ENCODE results near the gene DHRSX.
"Not testable (repeated sequence)": the region's sequence is repeated elsewhere in the genome, so short reads cannot be mapped to it uniquely, and the experiment has no call there.

Gene DHRSX

GRCh38 chrX:2485789-2486345 lies 14.9 kb downstream of the DHRSX start:
- no peak overlapping the region for H3K4me3 ChIP-seq
- H3K9ac ChIP-seq = peak overlapping the region in 2 of 11 experiments; percentile 32 to 35; a peak in 2 of 22 replicates
- peaks cover 51 to 83% (median 72%) of the 10 kb centered on the region in 11 experiments for H3K36me3 ChIP-seq
- H3K4me2 ChIP-seq = peak overlapping the region in 1 of 11 experiments; percentile 24; a peak in 1 of 22 replicates
- TF ChIP-seq Cebpa-rat (IDR thresholded peaks at IDR 0.05) = no peak
- peaks cover 0 to 21% (median 7%) of the 10 kb centered on the region in 11 experiments; a peak in 8 of 22 replicates for H3K9me3 ChIP-seq (replicated peaks in 1 of 11)
- peaks cover 6 to 62% (median 40%) of the 10 kb centered on the region in 10 experiments; a peak in 19 of 20 replicates for H3K4me1 ChIP-seq
- peak overlapping the region in 6 of 11 experiments; percentile 22 to 70 (median 41); a peak in 6 of 22 replicates for H3K27ac ChIP-seq
- H3K27me3 ChIP-seq = no peaks in the 10 kb centered on the region
- H4K20me1 ChIP-seq = peaks cover 75 to 94% (median 88%) of the 10 kb centered on the region in 11 experiments; a peak in 21 of 22 replicates

- H3K9ac ChIP-seq = 0 out of 22 replicates have a peak overlapping the region, but pooled peaks of 1 of the 11 experiments have one; percentile 3
- H3K4me3 ChIP-seq = no peak overlapping the region
- peaks cover 6 to 53% (median 32%) of the 10 kb centered on the region in 10 experiments; a peak in 19 of 20 replicates for H3K4me1 ChIP-seq
- H3K9me3 ChIP-seq (replicated peaks in 1 of 11) = peaks cover 5 to 24% (median 12%) of the 10 kb centered on the region in 11 experiments; a peak in 15 of 22 replicates
- H3K36me3 ChIP-seq = peaks cover 49 to 83% (median 71%) of the 10 kb centered on the region in 11 experiments
- TF ChIP-seq Cebpa-rat (IDR thresholded peaks at IDR 0.05) = no peak
- peak overlapping the region in 1 of 11 experiments; percentile 6; a peak in 1 of 22 replicates for H3K27ac ChIP-seq
- no peak overlapping the region for H3K4me2 ChIP-seq
- no peaks in the 10 kb centered on the region for H3K27me3 ChIP-seq
- peaks cover 69 to 91% (median 83%) of the 10 kb centered on the region in 11 experiments; a peak in 21 of 22 replicates for H4K20me1 ChIP-seq
These were observed 15.8 kb downstream of the DHRSX start for GRCh38 chrX:2484721-2485648.

GRCh38 chrX:2484256-2484655 lies 16.5 kb downstream of the DHRSX start:
- peaks cover 9 to 24% (median 12%) of the 10 kb centered on the region in 11 experiments; a peak in 15 of 22 replicates for H3K9me3 ChIP-seq (replicated peaks in 1 of 11)
- H3K27me3 ChIP-seq = no peaks in the 10 kb centered on the region
- no peak overlapping the region for H3K4me2 ChIP-seq
- no peak overlapping the region for H3K4me3 ChIP-seq
- no peak for TF ChIP-seq Cebpa-rat (IDR thresholded peaks at IDR 0.05)
- peaks cover 6 to 46% (median 25%) of the 10 kb centered on the region in 10 experiments; a peak in 19 of 20 replicates for H3K4me1 ChIP-seq
- no peak overlapping the region for H3K27ac ChIP-seq
- H3K36me3 ChIP-seq = peaks cover 49 to 83% (median 71%) of the 10 kb centered on the region in 11 experiments
- no peak overlapping the region for H3K9ac ChIP-seq
- peaks cover 63 to 91% (median 82%) of the 10 kb centered on the region in 11 experiments; a peak in 21 of 22 replicates for H4K20me1 ChIP-seq

GRCh38 chrX:2483398-2484060 lies 17.2 kb downstream of the DHRSX start:
- H3K9me3 ChIP-seq (replicated peaks in 1 of 11) = peaks cover 9 to 23% (median 12%) of the 10 kb centered on the region in 11 experiments; a peak in 15 of 22 replicates
- H3K9ac ChIP-seq = no peak overlapping the region
- no peak overlapping the region for H3K4me3 ChIP-seq
- peaks cover 4 to 39% (median 18%) of the 10 kb centered on the region in 10 experiments; a peak in 19 of 20 replicates for H3K4me1 ChIP-seq
- no peak overlapping the region for H3K4me2 ChIP-seq
- no peaks in the 10 kb centered on the region for H3K27me3 ChIP-seq
- no peak overlapping the region for H3K27ac ChIP-seq
- H3K36me3 ChIP-seq = peaks cover 43 to 82% (median 70%) of the 10 kb centered on the region in 11 experiments
- H4K20me1 ChIP-seq = peaks cover 67 to 91% (median 82%) of the 10 kb centered on the region in 11 experiments; a peak in 21 of 22 replicates
- no peak for TF ChIP-seq Cebpa-rat (IDR thresholded peaks at IDR 0.05)

- H3K9ac ChIP-seq, H3K27ac ChIP-seq, H3K4me2 ChIP-seq, H3K27me3 ChIP-seq, H3K4me3 ChIP-seq: not testable (repeated sequence)
- Histone ChIP-seq H3K9me3 (replicated peaks in 1 of 11) (peaks cover 9 to 23% (median 12%) of the 10 kb centered on the region in 11 experiments; a peak in 15 of 22 replicates), H3K36me3 (peaks cover 30 to 78% (median 54%) of the 10 kb centered on the region in 11 experiments), H4K20me1 (peaks cover 55 to 91% (median 82%) of the 10 kb centered on the region in 11 experiments; a peak in 21 of 22 replicates), H3K4me1 (peaks cover 0 to 21% (median 5%) of the 10 kb centered on the region in 10 experiments; a peak in 8 of 20 replicates)
These were observed 19.2 kb downstream of the DHRSX start for GRCh38 chrX:2481597-2481996.

GRCh38 chrX:2479982-2480381 lies 20.8 kb downstream of the DHRSX start:
- Histone ChIP-seq H3K4me1 (peaks cover 0 to 11% (median 0%) of the 10 kb centered on the region in 10 experiments; a peak in 2 of 20 replicates), H3K9me3 (replicated peaks in 1 of 11) (peaks cover 9 to 25% (median 12%) of the 10 kb centered on the region in 11 experiments; a peak in 15 of 22 replicates), H4K20me1 (peaks cover 45 to 95% (median 88%) of the 10 kb centered on the region in 11 experiments; a peak in 21 of 22 replicates), H3K36me3 (peaks cover 22 to 81% (median 53%) of the 10 kb centered on the region in 11 experiments)
- not testable (repeated sequence) for H3K4me3 ChIP-seq, H3K4me2 ChIP-seq, H3K27ac ChIP-seq, H3K27me3 ChIP-seq, H3K9ac ChIP-seq

GRCh38 chrX:2479420-2479780 lies 21.4 kb downstream of the DHRSX start:
- TF ChIP-seq Cebpa-rat (IDR thresholded peaks at IDR 0.05) = no peak
- Histone ChIP-seq H3K4me3 (no peak overlapping the region), H3K27ac (no peak overlapping the region), H3K36me3 (peaks cover 22 to 75% (median 47%) of the 10 kb centered on the region in 11 experiments), H3K27me3 (no peaks in the 10 kb centered on the region), H3K9me3 (replicated peaks in 1 of 11) (peaks cover 9 to 25% (median 12%) of the 10 kb centered on the region in 11 experiments; a peak in 15 of 22 replicates), H3K9ac (no peak overlapping the region), H3K4me1 (peaks cover 0 to 11% (median 0%) of the 10 kb centered on the region in 10 experiments; a peak in 1 of 20 replicates), H3K4me2 (no peak overlapping the region), H4K20me1 (peaks cover 43 to 95% (median 88%) of the 10 kb centered on the region in 11 experiments; a peak in 21 of 22 replicates)
